Measurements from ENCODE around the gene MRTFA. TPM values are rescaled to one million over a fixed set of nuclear protein-coding genes. Genes with fewer than 3 reads are reported as not detected.

MRTFA gene
- total and polyA plus RNA-seq, 2 of the 13 experiments (the other 11 are each of a cell fraction or from before 2014, with no cell fraction given), result 2.4 to 8.2 TPM

GRCh38 chr22:40401981-40402406, 234.5 kb downstream of the MRTFA start (continued):
- no peak for TF ChIP-seq ZNF841 (CRISPR knock-in tag; IDR thresholded peaks at IDR 0.05; ENCODE audit: borderline replicate concordance)
- TF ChIP-seq ZNF383 (CRISPR knock-in tag; IDR thresholded peaks at IDR 0.05; ENCODE audit: borderline replicate concordance), result no peak
- no peak for TF ChIP-seq ZNF530 (CRISPR knock-in tag; IDR thresholded peaks at IDR 0.05; ENCODE audit: low read depth)
- TF ChIP-seq MLX (CRISPR knock-in tag; IDR thresholded peaks at IDR 0.05), result no peak
- TF ChIP-seq HCFC1 (IDR thresholded peaks at IDR 0.05; ENCODE audit: low read depth, low read length), result no peak
- TF ChIP-seq TSC22D2 (CRISPR knock-in tag; IDR thresholded peaks at IDR 0.05; ENCODE audit: borderline replicate concordance), result no peak
- no peak for TF ChIP-seq ZBTB34 (CRISPR knock-in tag; IDR thresholded peaks at IDR 0.05)
- no peak for TF ChIP-seq REL (CRISPR knock-in tag; conservative IDR thresholded peaks at IDR 0.05)

GRCh38 chr22:40401532-40401931, 235.0 kb downstream of the MRTFA start:
- WGBS (ENCODE audit: low lambda C conversion rate), result 98% methylated on average over 4 of the region's 4 CpGs
- intact Hi-C loops (cut with micrococcal nuclease; ENCODE audit: unreplicated experiment) (no loop called here), in situ Hi-C loops (cut with HindIII; ENCODE audit: extremely low pct_ligation_motif_present, low pct_unique_long_range_greater_than_20kb) (no loop called here)
- Histone ChIP-seq H3K79me2 (ENCODE audit: insufficient read depth, low read length) (no peaks in the 10 kb centered on the region), H3K27me3 (ENCODE audit: control insufficient read depth in 1 of 2, insufficient read depth in 2 of 2, low read length in 2 of 2) (no peaks in the 10 kb centered on the region), H2AFZ (ENCODE audit: low read length) (no peak overlapping the region), H4K20me1 (ENCODE audit: insufficient read depth, low read length) (no peaks in the 10 kb centered on the region), H3K4me1 (ENCODE audit: insufficient read depth, low read length) (no peaks in the 10 kb centered on the region), H3K9ac (ENCODE audit: insufficient read depth, low read depth, low read length) (no peak overlapping the region), H3K27ac (ENCODE audit: extremely low read length, insufficient read depth, low read length) (no peak overlapping the region), H3K4me3 (replicated peaks in 1 of 3; ENCODE audit: insufficient read depth in 1 of 3, low read depth in 2 of 3, low read length in 3 of 3) (no peak overlapping the region), H3K4me2 (ENCODE audit: low read depth, low read length) (no peak overlapping the region), H3K9me3 (ENCODE audit: low read length) (no peaks in the 10 kb centered on the region), H3K36me3 (replicated peaks in 1 of 2; ENCODE audit: control insufficient read depth in 1 of 2, insufficient read depth in 2 of 2, low read length in 2 of 2) (peaks cover 5 to 15% of the 10 kb centered on the region in 2 experiments; a peak in 4 of 5 replicates)
- BruUV-seq (replicated peaks), result no TSS peak
- ATAC-seq (no peak), DNase-seq (ENCODE audit: low spot score) (no peak), FAIRE-seq (no peak)
- ChIA-PET POLR2A (no interaction called here), CTCF (ENCODE audit: low intra/inter-chr PET ratio, low total read pairs) (no interaction called here)
- no peak for TF ChIP-seq POGK (CRISPR knock-in tag; conservative IDR thresholded peaks at IDR 0.05)
- no peak for TF ChIP-seq ZMAT5 (CRISPR knock-in tag; IDR thresholded peaks at IDR 0.05; ENCODE audit: borderline replicate concordance, low read depth)
- TF ChIP-seq SNAPC2 (CRISPR knock-in tag; IDR thresholded peaks at IDR 0.05), result no peak
- no peak for TF ChIP-seq LBX2 (CRISPR knock-in tag; IDR thresholded peaks at IDR 0.05; ENCODE audit: borderline replicate concordance)
- TF ChIP-seq PLSCR1 (CRISPR knock-in tag; IDR thresholded peaks at IDR 0.05; ENCODE audit: borderline replicate concordance), result no peak
- TF ChIP-seq NFE2L1 (CRISPR knock-in tag; IDR thresholded peaks at IDR 0.05; ENCODE audit: borderline replicate concordance), result no peak
- TF ChIP-seq ZNF207 (IDR thresholded peaks at IDR 0.05; ENCODE audit: borderline replicate concordance), result no peak
- TF ChIP-seq ZNF44 (CRISPR knock-in tag; IDR thresholded peaks at IDR 0.05), result no peak
- TF ChIP-seq FOXJ3 (CRISPR knock-in tag; IDR thresholded peaks at IDR 0.05; ENCODE audit: borderline replicate concordance), result no peak
- no peak for TF ChIP-seq ZNF430 (CRISPR knock-in tag; IDR thresholded peaks at IDR 0.05)
- TF ChIP-seq ZBTB42 (CRISPR knock-in tag; IDR thresholded peaks at IDR 0.05), result no peak

Data from HepG2 (cell line).